Stimulated activated CD4-positive, alpha-beta T cell treated with anti-CD3 and anti-CD28 coated beads, TNF-alpha, amount 100 ng/mL, for 48 hours (primary cell): ENCODE measurements around the gene UBR7.

Experiments
- DNase-seq, 3 donors: peaks; one replicate each; pipeline ENCODE4 v3.0.0-alpha.2; 2020; ENCODE audit warnings: low read depth in 3 of 3

The UBR7 gene

GRCh38 chr14:93246534-93246933, 39.5 kb downstream of the UBR7 start:
- DNase-seq, result no peak

GRCh38 chr14:93249128-93249831, 42.2 kb downstream of the UBR7 start:
- no peak for DNase-seq

DNA sequence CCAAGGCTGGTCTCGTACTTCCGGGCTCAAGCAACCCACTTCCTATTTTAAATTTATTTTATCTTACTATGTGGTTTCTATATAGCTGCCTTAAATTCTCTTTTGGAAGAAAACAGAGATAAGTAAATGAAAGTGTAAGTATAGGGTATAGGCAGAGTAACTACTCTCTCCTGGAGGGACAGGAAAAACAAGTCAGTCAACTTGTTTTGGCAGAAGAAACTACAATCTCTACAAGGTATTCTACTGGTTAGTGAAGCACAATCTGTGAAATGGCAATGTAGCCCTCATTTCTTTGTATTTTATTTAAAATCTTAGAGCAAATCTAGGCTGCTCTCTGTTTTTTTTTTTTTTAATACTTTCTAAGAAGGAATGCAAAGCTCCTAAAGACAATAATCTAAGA, 55.4 kb downstream of the UBR7 start:
- no peak for DNase-seq

DNA sequence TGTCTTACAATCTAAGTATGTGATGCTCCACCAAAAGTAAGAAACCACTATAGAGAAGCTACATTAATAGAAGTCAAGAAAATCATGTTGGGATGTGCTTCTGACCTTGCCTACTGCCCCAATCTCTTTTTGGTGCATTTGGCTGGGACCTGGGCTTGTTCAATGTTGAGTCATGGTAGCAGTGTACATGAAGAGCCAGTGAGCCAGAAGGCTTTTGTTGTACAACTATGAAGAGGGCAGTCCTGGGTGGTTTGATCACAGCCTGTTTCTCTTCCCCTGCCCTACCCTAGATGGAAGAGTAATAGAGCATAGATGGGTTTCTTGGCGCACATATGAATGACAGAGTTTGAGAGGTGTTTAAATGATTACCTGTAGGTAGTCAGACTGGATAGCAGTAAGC, 56.4 kb downstream of the UBR7 start:
- no peak for DNase-seq

DNA sequence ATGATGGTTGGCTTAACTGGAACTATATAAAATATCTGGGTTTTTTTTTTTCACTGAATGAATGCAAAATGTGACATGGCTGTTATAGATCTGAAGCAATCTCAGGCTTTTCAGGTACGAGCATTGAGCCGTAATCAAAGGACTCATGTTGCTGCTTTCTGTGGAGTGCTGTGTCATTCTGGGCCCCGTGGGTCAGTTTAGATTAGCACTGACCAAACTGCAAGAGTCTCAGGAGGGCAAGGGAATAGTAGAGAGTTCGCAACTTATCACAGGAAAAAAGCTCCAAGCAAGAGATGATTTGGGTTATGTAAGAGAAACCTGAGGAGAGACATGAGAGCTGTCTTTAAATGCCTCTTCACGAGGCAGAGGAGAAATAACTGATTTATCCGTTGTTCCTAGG, 59.1 kb downstream of the UBR7 start:
- DNase-seq, result no peak

GRCh38 chr14:93267149-93267711, 60.2 kb downstream of the UBR7 start:
- no peak for DNase-seq

DNA sequence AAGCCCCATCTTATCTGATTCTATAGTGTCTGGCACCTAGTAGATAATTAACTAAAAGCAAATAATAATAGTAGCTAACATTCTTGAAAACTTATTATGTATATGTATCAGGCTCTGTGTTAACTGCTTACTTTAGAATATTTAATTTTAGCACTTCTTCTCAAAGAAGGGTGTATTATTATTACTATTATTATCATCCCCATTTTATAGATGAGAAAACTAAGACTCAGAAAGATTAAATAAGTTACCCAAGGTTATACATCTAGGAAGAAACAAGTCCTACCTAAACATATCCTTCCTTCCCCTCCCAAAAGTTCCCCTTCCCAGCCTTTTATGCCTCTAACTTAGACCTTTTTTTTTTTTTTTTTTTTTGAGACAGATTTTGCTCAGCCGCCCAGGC, 61.4 kb downstream of the UBR7 start:
- no peak for DNase-seq

DNA sequence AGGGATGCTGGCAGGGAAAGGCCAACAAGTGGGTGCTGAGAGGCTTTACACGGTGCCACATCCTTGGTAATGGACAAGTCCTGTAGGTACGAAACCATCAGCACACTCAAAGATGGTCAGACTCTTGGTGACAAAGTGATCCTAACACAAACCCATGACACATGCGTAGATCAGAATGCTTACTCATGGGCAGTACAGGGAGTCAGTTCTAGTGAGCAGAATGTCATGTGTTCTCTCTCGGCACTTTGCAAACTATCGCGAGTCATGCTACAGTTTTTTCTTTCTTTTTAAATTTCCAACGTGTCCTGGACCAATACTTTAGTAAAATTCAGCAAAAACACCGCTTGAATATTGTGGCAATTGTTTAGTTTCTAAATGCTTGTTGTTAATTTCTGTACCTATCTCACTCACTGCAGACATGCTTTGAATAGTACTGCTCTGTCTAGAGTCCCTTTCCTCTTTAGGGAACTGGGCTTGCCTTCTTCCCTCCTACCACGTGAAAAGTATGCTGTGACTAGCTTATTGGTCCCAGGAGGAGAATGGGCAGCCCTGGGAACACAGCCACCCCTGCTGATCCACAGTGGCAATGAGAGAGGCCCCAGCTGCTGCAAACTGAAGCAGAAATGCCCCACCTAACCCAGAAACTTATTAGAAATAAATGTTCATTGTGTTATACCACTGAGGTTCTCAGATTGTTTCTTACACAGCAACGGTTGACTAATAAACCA, 62.4 kb downstream of the UBR7 start:
- no peak for DNase-seq

DNA sequence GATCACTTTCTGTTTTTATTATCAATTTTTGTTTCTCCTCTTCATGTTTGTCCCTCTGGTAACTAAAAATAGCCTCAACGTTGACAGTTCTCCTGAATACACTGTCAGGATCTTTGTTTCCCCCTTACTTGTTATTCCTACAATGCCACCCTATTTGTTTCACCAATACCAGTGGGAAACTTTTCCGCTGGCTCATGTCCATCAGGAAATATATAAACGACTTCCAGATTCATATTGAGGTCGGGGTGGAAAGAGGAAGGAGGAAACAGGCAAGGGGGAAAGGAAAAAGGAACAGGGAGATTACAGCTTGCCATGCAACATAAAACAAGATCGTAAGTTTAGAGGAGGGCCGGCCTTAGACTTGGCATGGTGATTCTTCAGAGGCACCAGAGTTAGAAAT, 64.1 kb downstream of the UBR7 start:
- no peak for DNase-seq

DNA sequence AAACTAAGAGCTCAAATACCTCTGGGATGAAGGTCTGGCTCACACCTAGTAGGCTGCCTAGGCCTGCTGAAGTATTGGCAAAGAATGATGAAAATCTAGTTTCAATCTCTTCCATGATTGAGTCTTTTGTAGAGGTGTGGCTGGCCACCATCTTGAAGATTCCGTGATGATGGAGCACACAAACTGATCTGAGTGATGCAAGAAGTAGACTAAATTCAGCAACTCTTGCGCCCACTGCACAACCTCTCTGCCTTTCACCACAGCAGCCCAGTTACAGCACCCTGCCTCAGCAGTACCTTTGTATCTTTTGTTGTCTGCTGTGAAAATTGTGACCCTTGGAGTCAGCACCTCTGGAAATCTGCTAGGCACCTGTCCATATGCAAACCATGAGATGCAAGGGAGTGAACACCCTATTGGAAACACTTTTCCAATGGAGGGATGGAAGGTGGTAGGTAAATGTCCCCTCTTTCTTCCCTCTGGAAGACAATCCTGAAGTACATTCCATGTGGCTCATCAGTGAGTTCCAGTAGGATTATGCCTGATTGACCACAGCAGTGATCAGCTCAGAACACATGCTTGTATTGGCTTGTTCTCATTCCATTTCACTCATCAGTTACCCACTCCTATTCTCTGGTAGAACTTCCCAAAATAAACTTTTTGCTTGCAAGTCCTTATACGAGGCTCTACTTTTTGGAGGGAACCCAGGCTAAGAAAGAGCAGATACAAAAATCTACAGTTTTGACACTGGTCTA, 67.2 kb downstream of the UBR7 start:
- DNase-seq, result no peak

DNA sequence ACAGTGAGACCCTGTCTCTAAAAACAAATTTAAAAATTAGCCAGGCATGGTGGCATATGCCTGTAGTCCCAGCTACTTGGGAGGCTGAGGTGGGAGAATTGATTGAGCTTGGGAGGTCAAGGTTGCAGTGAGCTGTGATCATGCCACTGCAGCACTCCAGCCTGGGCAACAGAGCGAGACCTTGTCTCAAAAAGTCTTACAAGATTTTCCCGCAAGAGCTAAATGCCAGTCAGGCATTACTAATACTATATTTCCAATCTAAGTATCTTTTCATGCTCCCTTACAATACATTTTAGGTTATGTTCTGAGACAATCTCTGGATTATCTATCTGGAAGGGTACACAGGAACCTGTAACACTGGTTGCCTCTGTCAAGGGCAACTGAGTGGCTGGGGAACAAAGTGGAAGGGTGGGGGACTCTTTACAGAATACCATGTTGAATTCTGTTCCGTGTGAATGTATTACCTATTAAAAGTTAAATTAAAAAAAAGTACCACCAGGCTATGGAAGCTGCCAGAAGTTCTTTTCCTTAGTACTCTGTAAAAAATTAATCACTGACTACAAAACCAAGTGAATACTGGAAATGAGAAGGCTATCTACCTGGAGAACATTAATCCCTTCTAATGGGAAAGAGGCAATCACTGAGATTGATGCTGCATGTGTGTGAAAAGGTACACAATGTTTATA, 69.1 kb downstream of the UBR7 start:
- no peak for DNase-seq
